NCI-H2107 treated with DMSO at 0.1 percent for 48 hours (cell line): ENCODE measurements around the gene GREB1.

Experiments
- DNase-seq: peaks from one replicate; lab custom pipeline; 2025; ENCODE audit not compliant: unreplicated experiment; lab: John Stamatoyannopoulos, UW

GREB1 gene

DNA sequence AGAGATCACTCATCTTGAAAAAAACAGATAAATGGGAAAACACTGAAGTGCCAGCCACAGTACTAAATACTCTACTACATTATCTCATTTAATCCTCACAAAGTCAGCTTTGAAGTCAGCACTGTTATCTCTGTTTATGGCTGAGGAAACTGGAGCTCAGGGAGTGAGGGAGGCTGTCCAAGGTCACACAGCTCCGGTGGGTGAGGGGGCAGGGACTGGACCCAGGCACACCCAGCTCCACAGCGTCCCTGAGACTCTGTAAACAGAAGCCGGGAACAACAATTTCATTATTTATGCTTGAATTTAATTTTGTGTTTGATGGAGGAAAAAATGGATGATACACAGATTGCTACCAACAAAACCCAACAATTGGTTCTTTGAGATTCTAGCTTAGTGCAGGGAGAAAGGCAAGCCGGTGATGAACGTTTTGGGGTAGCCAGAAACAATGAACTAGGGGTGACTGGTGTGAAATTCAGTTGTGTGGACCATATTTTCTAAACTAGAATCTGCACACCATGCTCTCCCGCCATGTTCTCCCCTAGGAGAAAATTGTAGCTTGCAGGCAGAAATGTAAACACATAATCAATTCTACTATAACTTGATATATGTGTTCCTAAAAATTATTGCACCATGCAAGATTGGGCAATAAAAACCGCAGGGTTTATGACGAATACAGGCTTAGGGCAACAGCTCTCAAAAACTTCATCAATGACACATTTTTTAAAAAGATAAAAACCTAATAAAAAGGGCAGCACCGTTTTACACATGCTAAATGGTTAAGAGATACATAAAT, at the start of gene GREB1:
TSS of gene GREB1 (plus strand) at position 768 of the 793 bp plus-strand sequence. CDS start 22,570 bp downstream, outside the sequence.
- no peak for DNase-seq

- no peak for DNase-seq
These were observed 45.0 kb upstream of the GREB1 start for GRCh38 chr2:11488809-11489208.

GRCh38 chr2:11490194-11490593, 43.7 kb upstream of the GREB1 start:
- no peak for DNase-seq

DNA sequence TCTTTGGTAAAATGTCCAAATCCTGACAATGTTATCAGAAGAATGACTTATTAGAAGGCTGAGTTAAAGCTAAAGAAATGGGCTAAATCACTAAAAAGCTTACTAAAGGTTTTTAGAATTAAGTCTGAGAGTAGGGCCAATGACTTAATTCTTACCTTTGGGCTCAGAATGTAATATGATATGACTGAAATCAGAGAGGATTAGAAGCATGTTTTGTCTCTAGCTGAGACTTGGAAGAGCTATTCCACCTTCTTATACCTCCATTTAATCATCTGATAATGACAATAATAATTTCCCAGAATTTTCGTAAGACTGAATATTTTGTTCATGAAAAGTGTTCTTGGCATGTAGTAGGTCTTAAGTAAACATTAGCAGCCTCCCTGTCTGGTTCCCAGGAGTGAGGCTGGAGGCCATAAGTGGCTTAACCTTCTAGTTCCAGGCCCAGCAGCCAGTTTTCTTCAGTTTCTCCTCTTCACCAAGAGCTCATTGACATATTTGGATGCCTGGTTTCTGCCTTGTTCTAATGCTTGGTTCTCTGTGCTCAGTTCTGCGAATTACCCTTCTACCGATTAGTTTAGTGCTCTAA, 42.4 kb upstream of the GREB1 start:
- DNase-seq, result no peak

- no peak for DNase-seq
These were observed 41.6 kb upstream of the GREB1 start for GRCh38 chr2:11492244-11492643.

- no peak for DNase-seq
These were observed 41.1 kb upstream of the GREB1 start for GRCh38 chr2:11492720-11493119.

DNA sequence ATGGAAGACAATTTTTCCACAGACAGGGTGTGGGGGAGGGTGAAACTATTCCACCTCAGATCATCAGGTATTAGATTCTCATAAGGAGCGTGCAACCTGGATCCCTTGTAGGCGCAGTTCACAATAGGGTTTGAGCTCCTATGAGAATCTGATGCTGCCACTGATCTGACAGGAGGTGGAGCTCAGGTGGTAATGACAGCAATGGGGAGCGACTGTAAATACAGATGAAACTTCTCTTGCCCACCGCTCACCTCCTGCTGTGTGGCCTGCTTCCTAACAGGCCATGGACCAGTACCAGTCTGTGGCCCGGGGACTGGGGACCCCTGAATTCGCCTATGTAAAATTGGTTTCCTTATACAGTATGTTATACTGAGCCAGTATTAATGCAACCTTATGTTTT, 40.6 kb upstream of the GREB1 start:
- DNase-seq, result no peak

- DNase-seq, result no peak
These were observed 39.5 kb upstream of the GREB1 start for GRCh38 chr2:11494310-11494709.

GRCh38 chr2:11495844-11496681, 37.8 kb upstream of the GREB1 start:
- DNase-seq, result no peak

DNA sequence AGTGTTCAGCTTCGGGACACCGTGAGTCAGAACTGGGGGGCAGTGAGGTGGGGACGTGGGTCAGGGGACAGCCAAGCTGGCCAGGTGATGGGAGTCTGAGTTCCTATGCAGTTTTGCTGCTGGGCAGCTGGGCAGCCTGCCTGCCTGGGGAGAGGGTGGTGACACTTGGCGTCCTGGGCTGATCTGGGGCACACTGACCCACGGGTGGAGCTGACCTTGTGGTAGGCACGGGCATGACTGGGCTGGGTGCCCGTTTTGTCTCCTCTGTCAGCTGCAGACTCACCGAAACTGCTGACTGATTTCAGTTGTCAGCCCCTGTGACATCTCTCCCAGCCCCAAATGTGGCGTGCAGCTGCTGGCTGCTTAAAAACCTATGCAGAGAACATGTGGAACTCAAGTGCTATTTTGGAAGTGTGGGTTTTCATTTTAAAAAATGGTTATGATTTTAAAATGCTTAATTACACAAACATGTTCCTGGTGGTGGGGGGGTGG, 35.3 kb upstream of the GREB1 start:
- DNase-seq, result no peak

GRCh38 chr2:11499081-11499743, 34.6 kb upstream of the GREB1 start:
- no peak for DNase-seq

- DNase-seq, result no peak
These were observed 33.0 kb upstream of the GREB1 start for GRCh38 chr2:11500702-11501303.

DNA sequence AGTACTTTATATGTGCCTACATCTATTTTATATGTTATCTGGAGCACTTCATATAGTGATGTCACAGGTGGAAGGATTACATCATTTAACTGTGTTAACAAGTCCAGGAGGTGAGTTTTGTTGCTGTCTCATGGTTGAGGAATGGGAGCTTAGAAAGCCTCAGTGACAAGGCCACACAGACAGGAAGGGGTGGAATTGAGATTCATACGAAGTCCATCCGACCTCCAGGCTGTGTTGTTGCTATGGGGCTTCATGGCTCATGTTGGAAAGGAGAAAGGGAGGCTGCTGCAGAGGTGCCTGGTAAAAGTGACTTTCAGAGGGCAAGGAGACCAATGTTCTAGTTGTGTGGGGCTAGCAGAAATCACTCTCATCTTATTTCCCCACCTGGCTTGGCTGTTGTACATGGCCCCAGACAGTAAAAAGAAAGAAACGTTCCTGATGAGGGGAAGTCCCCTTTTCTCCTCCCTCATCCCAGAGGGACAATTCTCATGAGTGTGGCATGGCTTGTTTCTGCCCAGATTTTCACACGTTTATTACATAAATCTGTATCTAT, 31.0 kb upstream of the GREB1 start:
- DNase-seq, result no peak

DNA sequence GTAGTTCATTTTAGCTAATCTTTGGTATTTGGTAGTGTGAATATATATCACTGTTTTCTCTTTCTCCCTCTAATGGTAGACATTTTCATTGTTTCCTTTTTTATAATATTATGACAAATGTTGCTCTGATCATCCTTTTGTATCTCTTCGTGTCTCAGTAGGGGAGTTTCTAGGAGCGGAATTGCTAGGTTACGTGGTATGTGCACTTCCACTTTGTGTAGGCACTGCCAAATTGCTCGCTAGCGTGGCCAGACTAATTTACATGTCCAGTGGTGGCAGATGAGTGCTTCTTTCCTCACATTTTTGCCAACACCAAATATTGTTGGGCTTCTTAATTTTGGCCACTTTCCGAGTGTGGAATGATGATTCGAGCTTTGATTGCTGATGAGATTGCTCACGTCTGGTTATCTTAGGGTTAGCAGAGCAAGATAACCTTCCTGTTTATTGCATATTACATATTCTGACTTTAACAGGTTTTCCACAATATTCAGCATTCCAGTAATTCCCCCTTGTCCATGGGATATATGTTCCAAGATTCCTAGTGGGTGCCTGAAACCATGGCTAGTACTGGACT, 30.4 kb upstream of the GREB1 start:
- DNase-seq, result no peak

- DNase-seq, result no peak
These were observed 27.9 kb upstream of the GREB1 start for GRCh38 chr2:11505652-11506610.

- DNase-seq, result no peak
These were observed 27.3 kb upstream of the GREB1 start for GRCh38 chr2:11506611-11506969.

GRCh38 chr2:11507517-11507916, 26.3 kb upstream of the GREB1 start:
- no peak for DNase-seq

GRCh38 chr2:11508279-11508678, 25.6 kb upstream of the GREB1 start:
- no peak for DNase-seq
